HG03196 (cell line): ENCODE measurements around the gene TBX21.
"Not testable (repeated sequence)": the region's sequence is repeated elsewhere in the genome, so short reads cannot be mapped to it uniquely, and the experiment has no call there.

Experiments
- ATAC-seq: cut with Tn5 transposase; IDR thresholded peaks from one replicate; pipeline ENCODE4 v1.9.1; 2021; ENCODE audit not compliant: unreplicated experiment

The TBX21 gene

DNA sequence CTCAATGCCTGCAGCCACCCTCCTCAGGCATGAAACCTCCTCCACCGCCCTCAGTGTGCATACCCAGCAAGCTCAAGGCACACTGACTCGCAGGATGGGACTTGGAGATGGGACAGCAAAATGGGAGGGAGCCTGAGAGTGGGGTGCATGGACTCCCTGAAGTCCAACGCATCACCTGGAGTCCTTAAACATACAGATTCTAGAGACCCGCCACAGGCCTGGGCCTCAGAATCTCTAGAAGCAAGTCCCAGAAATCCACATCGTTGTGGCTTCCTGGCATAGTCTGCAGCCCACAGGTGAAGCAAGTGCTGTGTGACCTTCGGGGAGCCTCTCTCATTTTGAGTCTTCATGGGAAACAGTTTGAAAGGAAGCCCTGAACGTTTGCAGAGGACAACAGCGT is 3.6 kb upstream of the TBX21 start:
- ATAC-seq, result no peak

DNA sequence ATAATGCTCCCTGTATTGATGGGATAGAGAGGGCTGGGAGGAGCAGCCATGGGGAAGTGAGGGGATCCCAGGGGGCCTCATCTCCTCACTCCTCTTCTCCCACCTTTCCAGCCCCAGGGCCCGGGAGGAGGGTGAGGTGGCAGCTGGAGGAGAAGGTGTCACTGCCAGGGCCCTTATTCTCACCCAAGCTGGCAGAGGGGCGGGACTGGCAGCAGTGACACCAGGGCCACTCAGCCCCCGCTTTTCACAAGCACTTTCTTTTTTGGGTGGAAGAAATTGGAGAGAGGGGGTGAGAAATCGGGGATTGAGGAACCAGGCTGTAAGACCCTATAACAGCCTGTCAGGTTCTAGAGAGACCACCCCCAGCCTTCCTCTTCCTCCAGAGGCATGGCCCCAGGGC is 2.4 kb upstream of the TBX21 start:
- no peak for ATAC-seq

DNA sequence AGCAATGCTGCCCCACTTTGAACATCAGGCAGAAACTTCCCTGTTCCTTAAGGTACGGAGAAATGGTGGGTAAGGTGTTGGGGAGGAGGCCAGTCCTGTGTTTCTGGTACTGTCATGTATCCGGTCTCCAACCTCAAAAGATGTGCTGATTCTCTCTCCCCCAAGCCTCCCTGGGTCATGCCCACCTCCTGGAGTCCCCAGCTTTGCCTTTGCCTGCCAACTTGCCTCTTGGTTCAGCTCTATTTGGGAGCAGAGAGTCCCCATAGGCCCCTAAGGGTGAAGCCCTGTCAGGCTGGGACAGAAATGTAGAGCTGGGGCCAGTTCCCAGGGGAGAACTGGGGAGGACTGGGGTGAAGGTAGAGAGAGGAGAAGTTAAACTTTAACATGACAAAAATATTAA is 1.6 kb upstream of the TBX21 start:
- ATAC-seq, result no peak

DNA sequence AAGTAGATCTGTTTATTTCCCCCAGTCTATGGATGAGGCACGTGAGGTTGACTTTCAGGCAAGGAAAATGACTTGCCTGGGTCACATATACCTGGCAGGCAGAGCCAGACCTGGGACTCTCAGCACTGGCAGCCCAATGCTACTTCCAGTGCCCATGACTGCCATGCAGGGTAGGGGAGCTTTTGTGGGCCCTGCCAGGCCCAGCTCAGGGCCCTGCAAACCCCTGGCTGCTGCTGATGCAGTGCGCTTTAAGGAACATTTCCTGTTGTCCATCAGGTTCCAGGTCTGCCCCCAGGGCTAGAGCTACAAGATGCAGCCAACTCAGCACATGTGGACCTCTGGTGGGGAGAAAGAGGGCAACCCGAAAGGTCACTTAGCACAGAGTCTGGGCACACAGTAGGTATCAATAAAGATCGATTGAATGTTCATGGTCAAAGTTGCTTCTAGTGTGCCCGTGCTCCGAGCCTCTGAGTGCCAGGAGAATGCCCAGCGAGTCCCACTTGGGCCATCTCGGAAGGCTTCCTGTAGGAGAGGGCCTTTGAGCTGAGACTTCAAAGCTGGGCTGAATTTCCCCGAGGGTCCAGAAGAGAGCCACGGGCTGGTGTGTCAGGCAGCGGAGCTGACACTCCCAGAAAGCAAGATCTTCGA is 513 bp upstream of the TBX21 start:
- ATAC-seq, result no peak

DNA sequence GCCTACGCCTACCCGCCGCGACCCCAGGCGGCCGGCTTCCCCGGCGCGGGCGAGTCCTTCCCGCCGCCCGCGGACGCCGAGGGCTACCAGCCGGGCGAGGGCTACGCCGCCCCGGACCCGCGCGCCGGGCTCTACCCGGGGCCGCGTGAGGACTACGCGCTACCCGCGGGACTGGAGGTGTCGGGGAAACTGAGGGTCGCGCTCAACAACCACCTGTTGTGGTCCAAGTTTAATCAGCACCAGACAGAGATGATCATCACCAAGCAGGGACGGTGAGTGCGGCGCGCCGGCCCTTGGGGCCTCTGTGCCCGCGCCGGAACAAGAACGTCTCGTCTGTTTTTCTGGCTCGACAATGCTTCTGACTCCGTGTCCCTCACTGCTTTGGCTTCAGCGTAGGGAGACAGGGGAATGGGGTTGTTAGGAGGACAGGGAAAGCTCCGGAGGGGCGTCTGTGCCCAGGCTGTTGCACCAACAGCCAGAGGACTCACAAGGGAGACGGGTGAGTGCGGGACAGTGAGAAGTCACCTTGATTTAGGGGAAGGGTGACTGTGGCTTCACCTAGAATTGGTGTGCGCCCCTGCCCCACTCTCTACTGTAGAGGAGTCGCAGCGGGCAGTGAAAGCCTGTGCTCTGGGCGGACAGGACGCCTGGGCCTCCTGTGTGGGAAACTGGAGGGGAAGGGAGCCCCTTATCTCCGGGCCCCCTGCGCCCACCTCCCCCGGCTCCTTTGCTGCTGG is 806 bp downstream of the TBX21 start:
- peak; percentile 10 for ATAC-seq

DNA sequence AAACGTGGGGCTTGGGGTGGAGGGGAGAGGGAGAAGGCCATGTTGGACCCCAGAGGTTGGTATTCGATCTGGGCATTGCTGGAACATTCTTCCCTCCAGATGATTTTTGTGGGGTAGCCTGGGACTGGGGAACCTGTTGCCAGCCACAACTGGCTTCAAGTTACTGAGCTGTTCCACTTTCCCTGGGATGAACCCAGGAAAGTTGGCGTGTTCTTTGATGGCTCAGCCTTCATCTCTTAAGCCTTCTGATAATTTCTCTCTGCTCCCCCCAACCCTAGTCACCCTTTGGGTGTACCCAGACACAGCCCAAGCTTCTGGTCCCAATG is 2.1 kb downstream of the TBX21 start:
- no peak for ATAC-seq

DNA sequence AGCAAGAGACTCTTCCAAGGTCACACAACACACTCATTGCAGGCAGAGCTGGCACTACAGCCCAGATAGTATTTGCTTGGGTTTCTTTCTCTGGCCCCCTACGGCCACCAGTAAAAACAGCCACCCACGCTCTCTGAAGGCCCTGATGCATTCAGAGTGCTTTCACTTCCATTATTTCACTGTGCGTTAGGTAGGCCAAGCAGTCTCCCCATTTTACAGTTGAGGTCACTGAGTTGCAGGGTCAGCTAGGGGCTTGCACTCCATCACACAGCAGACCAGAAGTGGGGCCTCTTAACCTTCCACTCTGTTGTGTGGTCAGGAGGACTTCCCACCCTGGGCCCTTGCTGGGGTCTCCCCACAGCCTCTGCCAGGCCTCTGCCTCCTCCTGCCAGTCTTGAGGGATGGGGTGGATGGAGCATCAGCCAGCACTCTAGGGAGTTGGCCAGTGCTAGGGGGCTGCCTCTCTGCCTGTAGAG is 2.5 kb downstream of the TBX21 start:
- peak; percentile 31 for ATAC-seq

DNA sequence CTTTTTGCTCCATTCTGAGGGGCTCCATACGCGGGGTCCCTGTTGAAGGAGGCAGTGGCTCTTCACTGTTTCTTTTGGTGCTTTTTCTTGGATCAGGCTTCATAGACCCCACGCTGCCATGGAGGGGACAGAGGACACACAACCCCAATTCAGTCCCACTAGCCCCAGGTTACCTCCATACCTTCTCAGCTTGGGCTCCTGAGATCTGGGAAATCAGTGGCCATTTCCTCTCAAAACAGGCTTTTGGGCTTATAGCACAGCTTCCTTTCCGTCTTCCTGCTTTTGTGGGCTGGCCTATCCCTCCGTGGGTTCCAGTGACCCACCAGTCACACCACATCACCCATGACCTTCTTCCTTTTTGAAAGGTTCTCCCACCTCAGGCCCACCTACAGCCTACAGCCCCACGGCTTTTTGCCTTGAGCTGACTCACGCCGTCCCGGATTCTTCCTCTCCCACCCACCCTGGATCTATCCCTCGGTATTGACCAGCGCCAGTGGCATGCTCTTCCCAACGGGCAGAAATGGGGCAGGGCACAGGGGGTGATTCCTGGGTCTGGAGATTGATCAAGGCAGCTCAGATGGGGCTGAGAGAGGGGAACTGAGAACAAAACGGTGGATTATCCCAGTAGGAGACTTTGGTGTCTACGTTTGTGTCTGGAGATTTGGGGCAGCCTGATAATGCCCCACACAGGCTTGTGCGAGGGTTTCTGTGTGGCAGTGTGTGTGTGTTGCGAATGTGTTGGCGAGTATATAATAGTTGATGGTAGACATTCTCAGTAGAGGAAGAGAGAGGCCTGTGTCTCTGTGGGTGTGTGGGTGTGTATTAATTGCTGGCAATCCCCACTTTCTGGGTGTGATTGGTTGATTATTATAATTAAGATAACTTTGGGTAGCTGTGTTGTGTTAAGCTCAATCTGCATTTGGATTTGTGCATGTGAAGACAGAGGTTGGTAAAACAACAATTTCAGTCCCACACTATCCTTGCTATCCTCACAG is 3.8 kb downstream of the TBX21 start:
- ATAC-seq, result no peak

DNA sequence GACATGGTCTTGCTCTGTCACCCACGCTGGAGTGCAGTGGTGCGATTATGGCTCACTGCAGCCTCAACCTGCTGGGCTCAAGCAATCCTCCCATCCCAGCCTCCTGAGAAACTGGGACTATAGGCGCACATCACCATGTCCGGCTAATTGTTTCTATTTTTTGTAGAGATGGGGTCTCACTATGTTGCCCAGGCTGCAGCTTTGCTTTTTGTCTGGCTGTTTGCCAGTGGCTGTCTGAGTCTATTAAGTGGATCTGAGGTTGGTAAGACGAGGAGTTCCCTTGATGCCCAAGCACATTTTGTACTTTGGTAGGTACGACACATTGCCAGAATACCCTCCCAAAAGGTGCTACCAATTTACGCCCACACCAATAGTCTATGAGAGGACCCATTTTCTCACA is 5.1 kb downstream of the TBX21 start:
- no peak for ATAC-seq

DNA sequence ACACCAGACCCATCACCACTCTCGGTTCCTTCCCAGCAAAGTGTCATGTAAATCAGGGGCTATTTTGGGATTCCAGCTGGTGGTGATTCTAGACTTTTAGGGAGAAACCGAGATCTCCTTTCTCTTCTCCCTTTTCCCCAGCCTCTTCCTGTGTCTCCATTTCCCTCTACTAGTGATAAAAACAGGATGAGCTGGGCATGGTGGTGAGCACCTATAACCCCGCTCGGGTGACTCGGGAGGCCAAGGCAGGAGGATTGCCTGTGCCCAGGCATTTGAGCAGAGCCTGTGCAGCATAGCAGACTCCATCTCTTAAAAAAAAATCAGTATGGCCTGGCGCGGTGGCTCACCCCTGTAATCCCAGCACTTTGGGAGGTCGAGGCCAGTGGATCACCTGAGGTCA is 6.1 kb downstream of the TBX21 start:
- ATAC-seq, result no peak

DNA sequence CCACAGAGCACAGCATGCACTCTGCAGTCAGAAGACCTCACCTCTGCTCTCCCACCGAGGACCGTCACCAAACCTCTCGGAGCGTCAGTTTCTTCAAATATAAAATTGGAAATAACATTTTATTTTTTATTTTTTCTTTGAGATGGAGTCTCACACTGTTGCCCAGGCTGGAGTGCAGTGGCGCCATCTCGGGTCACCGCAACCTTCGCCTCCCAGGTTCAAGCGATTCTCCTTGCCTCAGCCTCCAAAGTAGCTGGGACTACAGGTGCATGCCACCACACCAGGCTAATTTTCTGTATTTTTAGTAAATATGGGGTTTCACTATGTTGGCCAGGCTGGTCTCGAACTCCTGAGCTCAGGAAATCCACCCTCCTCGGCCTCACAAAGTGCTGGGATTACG is 6.9 kb downstream of the TBX21 start:
- ATAC-seq, result not testable (repeated sequence)

DNA sequence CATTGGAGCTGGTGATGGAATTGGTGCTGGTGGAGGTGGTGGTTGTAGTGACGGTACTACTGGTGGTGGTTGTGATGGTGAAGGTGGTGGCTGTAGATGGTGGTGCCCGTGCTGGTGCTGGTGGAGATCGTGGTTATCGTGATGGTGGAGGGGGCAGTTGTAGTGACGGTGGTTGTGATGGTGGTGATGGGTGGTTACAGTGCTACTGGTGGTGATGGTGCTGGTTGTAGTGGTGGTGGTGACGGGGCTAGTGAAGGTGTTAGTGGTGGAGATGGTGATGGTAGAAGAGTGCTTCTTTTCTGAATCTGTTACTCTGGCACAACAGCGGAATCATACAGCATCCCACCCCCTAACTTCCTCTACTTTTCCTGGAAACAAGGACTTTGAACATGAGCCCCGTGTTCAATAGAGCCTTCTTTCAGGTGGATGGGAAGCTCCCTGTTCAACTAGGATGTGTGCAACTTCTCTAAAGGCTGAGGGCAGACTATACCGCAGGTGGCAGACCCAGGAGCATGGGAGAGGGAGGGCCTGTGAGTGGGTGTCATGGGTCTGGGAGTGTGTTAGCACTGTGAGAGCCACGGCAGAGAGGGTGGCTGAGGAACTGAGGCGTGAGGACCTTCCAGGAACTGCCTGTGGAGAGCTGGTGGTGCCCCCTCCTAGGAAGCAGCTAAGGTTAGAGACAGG is 8.2 kb downstream of the TBX21 start:
- ATAC-seq, result no peak

DNA sequence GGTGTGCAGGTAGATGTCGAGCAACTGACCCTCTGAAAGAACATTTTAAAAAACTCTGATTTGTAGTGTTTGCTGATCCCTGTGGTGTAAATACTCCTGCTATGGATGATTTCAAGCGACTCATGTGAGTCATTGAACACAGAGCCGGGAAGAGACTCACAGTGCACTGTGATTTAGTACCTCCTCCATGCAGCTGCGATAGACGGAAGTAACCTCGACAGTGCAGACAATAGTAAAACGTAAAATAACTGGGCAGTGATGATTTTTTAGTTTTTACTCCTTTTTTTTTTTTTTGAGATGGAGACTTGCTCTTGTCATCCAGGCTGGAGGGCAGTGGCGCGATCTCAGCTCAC is 8.7 kb downstream of the TBX21 start:
- no peak for ATAC-seq

DNA sequence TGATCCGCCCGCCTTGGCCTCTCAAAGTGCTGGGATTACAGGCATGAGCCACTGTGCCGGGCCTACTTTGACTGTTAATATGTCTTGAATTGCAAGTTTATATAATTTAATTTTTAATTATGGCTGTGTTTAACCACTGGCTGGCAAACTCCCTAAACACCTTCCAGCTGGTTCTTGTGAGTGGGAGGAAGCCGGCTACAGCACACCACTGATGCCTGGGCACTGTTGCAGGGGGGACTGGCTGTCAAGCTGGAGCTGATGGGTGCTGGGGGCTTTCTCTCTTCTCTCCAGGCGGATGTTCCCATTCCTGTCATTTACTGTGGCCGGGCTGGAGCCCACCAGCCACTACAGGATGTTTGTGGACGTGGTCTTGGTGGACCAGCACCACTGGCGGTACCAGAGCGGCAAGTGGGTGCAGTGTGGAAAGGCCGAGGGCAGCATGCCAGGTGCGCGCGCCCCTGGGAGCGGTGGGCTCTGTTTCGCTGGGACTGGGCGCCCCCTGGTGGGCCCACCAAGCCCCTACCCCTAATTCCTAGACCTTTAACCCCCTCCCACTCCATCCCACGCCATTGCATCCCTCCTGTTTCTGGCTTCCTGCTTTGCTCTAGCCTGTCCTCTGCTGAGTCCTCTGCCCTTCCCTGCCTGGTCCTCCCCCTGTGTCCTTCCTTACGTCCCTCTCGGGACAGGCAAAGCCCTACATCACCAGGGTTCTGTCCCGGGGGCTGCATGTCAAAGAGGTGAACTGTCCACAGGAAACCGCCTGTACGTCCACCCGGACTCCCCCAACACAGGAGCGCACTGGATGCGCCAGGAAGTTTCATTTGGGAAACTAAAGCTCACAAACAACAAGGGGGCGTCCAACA is 9.5 kb downstream of the TBX21 start:
- ATAC-seq, result no peak

DNA sequence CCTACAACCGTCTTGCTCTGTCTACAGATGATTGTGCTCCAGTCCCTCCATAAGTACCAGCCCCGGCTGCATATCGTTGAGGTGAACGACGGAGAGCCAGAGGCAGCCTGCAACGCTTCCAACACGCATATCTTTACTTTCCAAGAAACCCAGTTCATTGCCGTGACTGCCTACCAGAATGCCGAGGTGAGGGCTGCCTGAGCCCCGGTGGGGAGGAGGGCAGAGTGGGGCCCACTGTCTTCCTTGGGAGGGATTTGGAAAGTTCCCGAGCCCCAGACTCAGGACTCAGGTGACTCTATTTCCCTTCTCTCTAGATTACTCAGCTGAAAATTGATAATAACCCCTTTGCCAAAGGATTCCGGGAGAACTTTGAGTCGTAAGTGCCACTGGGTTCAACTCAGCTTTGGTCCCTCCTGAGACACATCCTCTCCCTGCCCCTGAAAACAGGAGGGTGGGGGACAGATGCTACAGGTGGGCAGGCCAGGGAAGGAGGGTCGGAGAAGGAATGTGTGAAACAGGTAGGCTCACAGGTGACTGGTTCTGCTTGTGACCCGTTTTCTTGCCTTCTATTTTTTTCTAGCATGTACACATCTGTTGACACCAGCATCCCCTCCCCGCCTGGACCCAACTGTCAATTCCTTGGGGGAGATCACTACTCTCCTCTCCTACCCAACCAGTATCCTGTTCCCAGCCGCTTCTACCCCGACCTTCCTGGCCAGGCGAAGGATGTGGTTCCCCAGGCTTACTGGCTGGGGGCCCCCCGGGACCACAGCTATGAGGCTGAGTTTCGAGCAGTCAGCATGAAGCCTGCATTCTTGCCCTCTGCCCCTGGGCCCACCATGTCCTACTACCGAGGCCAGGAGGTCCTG is 11.4 kb downstream of the TBX21 start:
- ATAC-seq, result no peak

DNA sequence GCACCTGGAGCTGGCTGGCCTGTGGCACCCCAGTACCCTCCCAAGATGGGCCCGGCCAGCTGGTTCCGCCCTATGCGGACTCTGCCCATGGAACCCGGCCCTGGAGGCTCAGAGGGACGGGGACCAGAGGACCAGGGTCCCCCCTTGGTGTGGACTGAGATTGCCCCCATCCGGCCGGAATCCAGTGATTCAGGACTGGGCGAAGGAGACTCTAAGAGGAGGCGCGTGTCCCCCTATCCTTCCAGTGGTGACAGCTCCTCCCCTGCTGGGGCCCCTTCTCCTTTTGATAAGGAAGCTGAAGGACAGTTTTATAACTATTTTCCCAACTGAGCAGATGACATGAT is 12.0 kb downstream of the TBX21 start:
- no peak for ATAC-seq

DNA sequence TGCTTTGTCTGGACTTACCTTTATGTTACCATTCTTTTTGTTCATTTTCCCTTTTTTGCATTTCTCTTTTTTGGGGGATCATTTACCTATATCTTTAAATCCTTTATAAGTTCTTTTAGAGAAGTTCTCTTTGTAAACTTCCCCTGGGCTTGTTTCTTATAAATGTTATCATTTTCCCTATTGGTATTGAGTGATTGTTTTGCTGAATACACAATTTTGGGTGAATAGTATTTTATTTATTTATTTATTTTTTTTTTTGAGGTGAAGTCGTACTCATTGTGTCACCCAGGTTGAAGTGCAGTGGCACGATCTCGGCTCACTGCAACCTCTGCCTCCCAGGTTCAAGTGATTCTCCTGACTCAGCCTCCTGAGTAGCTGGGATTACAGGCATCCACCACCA is 18.4 kb downstream of the TBX21 start:
- ATAC-seq, result no peak

DNA sequence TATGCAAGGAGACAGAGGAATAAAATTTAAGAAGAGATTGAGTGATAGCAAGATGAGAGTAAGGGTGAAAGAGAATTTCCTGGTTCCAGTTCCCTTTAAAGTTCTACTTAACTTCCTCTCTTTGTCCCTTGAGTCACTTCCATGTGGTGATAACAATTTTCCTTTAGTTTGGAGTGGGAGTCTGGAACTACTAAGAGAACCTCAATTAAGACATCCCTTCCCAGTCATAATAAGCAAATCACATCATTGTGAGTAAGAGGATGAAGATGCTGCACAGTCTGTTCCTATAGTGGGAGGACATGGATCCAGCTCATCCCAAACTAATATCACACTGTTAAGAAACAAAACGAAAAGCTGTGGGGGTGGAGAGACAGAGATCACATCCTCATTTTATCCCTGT is 24.4 kb downstream of the TBX21 start:
- ATAC-seq, result no peak

DNA sequence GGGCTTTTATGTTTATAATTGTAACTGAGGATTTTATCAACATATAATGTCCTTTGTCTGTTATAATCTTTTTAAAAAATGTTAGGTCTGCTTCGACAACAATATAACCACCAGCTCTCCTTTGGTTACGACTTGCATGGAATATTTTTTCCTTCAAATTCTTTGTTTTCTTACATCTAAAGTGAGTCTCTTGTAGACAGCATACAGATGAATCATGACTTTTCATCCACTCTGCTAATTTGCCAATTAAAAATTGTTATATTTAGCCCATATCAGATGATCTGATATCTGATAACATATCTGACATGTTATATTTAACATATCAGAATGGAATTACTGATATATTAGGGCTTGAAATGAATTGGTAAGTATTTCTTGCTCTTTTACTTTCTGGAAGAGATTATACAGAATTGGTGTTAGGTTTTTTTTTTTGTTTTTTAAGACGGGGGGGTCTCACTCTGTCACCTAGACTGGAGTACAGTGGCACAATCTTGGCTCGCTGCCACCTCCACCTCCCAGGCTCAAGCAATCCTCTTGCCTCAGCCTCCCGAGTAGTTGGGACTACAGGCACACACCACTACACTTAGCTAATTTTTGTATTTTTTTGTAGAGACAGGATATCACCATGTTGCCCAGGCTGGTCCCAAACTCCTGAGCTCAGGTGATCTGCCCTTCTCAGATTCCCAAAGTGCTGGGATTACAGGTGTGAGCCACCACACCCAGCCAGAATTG is 27.5 kb downstream of the TBX21 start:
- ATAC-seq, result no peak
